Astrocyte (in vitro differentiated cells and primary cell): ENCODE data around the gene KIR3DL3. TPM values are rescaled to one million over a fixed set of nuclear protein-coding genes. Genes with fewer than 3 reads are reported as not detected.

ENCODE experiments used
- DNase-seq: peaks from one replicate; pipeline ENCODE4 v3.0.0-alpha.2; 2010; ENCODE audit warnings: low read depth
- FAIRE-seq: peaks from 2 replicates; lab custom pipeline; 2011; peaks lifted over from hg19 to GRCh38; lab: Jason Lieb, UNC
- H2AFZ ChIP-seq: 2 replicates; pipeline ENCODE4 v1.6.0; 2012; ENCODE audit warnings: low read depth, low read length, inconsistent platforms
- H3K27ac ChIP-seq: 2 replicates; pipeline ENCODE4 v1.5.1; 2011; ENCODE audit warnings: low read depth, low read length, inconsistent platforms
- H3K27me3 ChIP-seq: 2 replicates; pipeline ENCODE4 v1.6.0; 2011; ENCODE audit warnings: low read length, inconsistent platforms; ENCODE audit not compliant: insufficient read depth
- H3K36me3 ChIP-seq: 2 replicates; pipeline ENCODE4 v1.5.1; 2011; ENCODE audit warnings: low read length, inconsistent platforms; ENCODE audit not compliant: insufficient read depth
- H3K4me1 ChIP-seq: 2 replicates; pipeline ENCODE4 v1.5.1; 2011; ENCODE audit warnings: low read length, inconsistent platforms; ENCODE audit not compliant: insufficient read depth
- H3K4me2 ChIP-seq: 2 replicates; pipeline ENCODE4 v1.6.0; 2012; ENCODE audit warnings: low read length, inconsistent platforms
- H3K4me3 ChIP-seq: 2 replicates; pipeline ENCODE4 v1.5.1; 2011; ENCODE audit warnings: low read depth, mild to moderate bottlenecking, low read length, inconsistent platforms; ENCODE audit not compliant: insufficient read depth
- H3K79me2 ChIP-seq: 2 replicates; pipeline ENCODE4 v1.6.0; 2012; ENCODE audit warnings: mild to moderate bottlenecking, low read length, inconsistent platforms; ENCODE audit not compliant: insufficient read depth
- H3K9ac ChIP-seq: 2 replicates; pipeline ENCODE4 v1.6.0; 2012; ENCODE audit warnings: mild to moderate bottlenecking, low read length, inconsistent platforms
- H3K9me3 ChIP-seq: 2 replicates; pipeline ENCODE4 v1.5.1; 2012; ENCODE audit warnings: low read depth, mild to moderate bottlenecking, low read length, inconsistent platforms; ENCODE audit not compliant: insufficient read depth
- H4K20me1 ChIP-seq: 2 replicates; pipeline ENCODE4 v1.6.0; 2012; ENCODE audit warnings: low read length, inconsistent platforms; ENCODE audit not compliant: insufficient read depth
- H3K27ac Mint-ChIP-seq: one replicate; pipeline ENCODE4 v1.8.0; 2021; ENCODE audit warnings: mild to moderate bottlenecking, mixed read lengths; ENCODE audit not compliant: unreplicated experiment
- H3K27me3 Mint-ChIP-seq: one replicate; pipeline ENCODE4 v1.8.0; 2021; ENCODE audit warnings: low read depth, mixed read lengths; ENCODE audit not compliant: unreplicated experiment
- H3K36me3 Mint-ChIP-seq: one replicate; pipeline ENCODE4 v1.8.0; 2021; ENCODE audit warnings: low read depth, mixed read lengths; ENCODE audit not compliant: unreplicated experiment
- H3K4me1 Mint-ChIP-seq: one replicate; pipeline ENCODE4 v1.8.0; 2021; ENCODE audit warnings: low read depth, mixed read lengths; ENCODE audit not compliant: unreplicated experiment
- H3K4me3 Mint-ChIP-seq: one replicate; pipeline ENCODE4 v1.8.0; 2021; ENCODE audit warnings: mild to moderate bottlenecking, moderate library complexity, mixed read lengths; ENCODE audit not compliant: unreplicated experiment
- H3K9me3 Mint-ChIP-seq: one replicate; pipeline ENCODE4 v1.8.0; 2021; ENCODE audit warnings: mild to moderate bottlenecking, mixed read lengths; ENCODE audit not compliant: unreplicated experiment
- CTCF ChIP-seq: IDR thresholded peaks from 2 replicates; pipeline ENCODE4 v1.5.1; 2011; ENCODE audit warnings: low read depth, mild to moderate bottlenecking, inconsistent platforms, low read length, moderate library complexity; ENCODE audit not compliant: insufficient read depth
- EZH2 ChIP-seq: IDR thresholded peaks from 2 replicates; pipeline ENCODE4 v1.6.1; 2012; ENCODE audit warnings: mild to moderate bottlenecking, low read length, inconsistent platforms; ENCODE audit not compliant: insufficient read depth
- total RNA-seq: library from RNA; stranded (reverse); gene quantifications from 2 replicates; pipeline ENCODE4 v1.2.1, GENCODE V29; 2021

KIR3DL3 gene
- total RNA-seq, 1 donor from 2014 or later = not detected

GRCh38 chr19:54725321-54725720 is 1.1 kb downstream of the KIR3DL3 start:
- Histone ChIP-seq H4K20me1 (no peaks in the 10 kb centered on the region), H3K9ac (no peak overlapping the region), H3K27ac (no peak overlapping the region), H3K4me2 (no peak overlapping the region), H3K9me3 (peaks cover 3% of the 10 kb centered on the region), H2AFZ (no peak overlapping the region), H3K36me3 (no peaks in the 10 kb centered on the region), H3K4me1 (no peaks in the 10 kb centered on the region), H3K79me2 (no peaks in the 10 kb centered on the region), H3K4me3 (no peak overlapping the region), H3K27me3 (no peaks in the 10 kb centered on the region)
- no peak overlapping the region for H3K27ac Mint-ChIP-seq
- FAIRE-seq (no peak), DNase-seq (no peak)
- H3K36me3 Mint-ChIP-seq = no peaks in the 10 kb centered on the region
- H3K4me1 Mint-ChIP-seq = no peaks in the 10 kb centered on the region
- H3K4me3 Mint-ChIP-seq = no peak overlapping the region
- TF ChIP-seq EZH2 (no peak), CTCF (no peak)
- peaks cover 30% of the 10 kb centered on the region for H3K9me3 Mint-ChIP-seq
- no peaks in the 10 kb centered on the region for H3K27me3 Mint-ChIP-seq

DNA sequence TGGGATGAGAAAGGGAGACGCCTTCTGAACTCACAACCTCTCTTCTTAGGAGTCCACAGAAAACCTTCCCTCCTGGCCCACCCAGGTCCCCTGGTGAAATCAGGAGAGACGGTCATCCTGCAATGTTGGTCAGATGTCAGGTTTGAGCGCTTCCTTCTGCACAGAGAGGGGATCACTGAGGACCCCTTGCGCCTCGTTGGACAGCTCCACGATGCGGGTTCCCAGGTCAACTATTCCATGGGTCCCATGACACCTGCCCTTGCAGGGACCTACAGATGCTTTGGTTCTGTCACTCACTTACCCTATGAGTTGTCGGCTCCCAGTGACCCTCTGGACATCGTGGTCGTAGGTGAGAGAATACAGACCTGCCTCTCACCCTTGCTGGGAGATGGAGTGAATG is 3.3 kb downstream of the KIR3DL3 start:
- no peak overlapping the region for H2AFZ ChIP-seq
- H3K27ac Mint-ChIP-seq = no peak overlapping the region
- DNase-seq (no peak), FAIRE-seq (no peak)
- no peak overlapping the region for H3K27ac ChIP-seq
- H3K27me3 ChIP-seq = no peaks in the 10 kb centered on the region
- peaks cover 6% of the 10 kb centered on the region for H3K9me3 ChIP-seq
- H3K4me2 ChIP-seq = no peak overlapping the region
- H3K9me3 Mint-ChIP-seq = peaks cover 30% of the 10 kb centered on the region
- H3K79me2 ChIP-seq = no peaks in the 10 kb centered on the region
- no peak overlapping the region for H3K9ac ChIP-seq
- no peaks in the 10 kb centered on the region for H3K36me3 Mint-ChIP-seq
- H3K4me1 Mint-ChIP-seq = no peaks in the 10 kb centered on the region
- H3K4me3 ChIP-seq = no peak overlapping the region
- no peaks in the 10 kb centered on the region for H4K20me1 ChIP-seq
- H3K36me3 ChIP-seq = no peaks in the 10 kb centered on the region
- no peaks in the 10 kb centered on the region for H3K27me3 Mint-ChIP-seq
- no peak overlapping the region for H3K4me3 Mint-ChIP-seq
- H3K4me1 ChIP-seq = no peaks in the 10 kb centered on the region
- TF ChIP-seq CTCF = no peak
- no peak for TF ChIP-seq EZH2

DNA sequence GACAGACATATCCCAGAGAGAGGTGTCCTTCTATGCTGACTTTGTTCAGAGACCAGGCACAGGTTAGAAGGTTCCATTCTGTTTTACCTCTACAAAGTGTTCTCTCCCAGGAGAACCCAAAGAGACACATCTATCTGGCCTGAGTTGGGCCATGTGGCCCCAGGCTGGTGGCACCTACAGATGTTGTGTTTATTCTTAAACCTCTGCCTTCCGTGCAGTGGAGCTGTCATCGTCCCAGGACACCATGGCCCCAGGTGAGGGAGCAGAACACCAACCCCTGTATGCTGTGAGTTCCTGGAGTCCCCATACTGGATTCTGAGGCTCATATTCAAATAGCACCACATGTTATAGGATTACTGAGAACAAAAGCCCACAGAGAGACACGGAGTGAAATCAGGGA is 3.9 kb downstream of the KIR3DL3 start:
- peaks cover 6% of the 10 kb centered on the region for H3K9me3 ChIP-seq
- H3K4me1 ChIP-seq = no peaks in the 10 kb centered on the region
- TF ChIP-seq EZH2 (no peak), CTCF (no peak)
- Mint-ChIP-seq H3K4me3 (no peak overlapping the region), H3K27me3 (no peaks in the 10 kb centered on the region), H3K4me1 (no peaks in the 10 kb centered on the region), H3K9me3 (peaks cover 30% of the 10 kb centered on the region), H3K27ac (no peak overlapping the region), H3K36me3 (no peaks in the 10 kb centered on the region)
- H2AFZ ChIP-seq = no peak overlapping the region
- no peaks in the 10 kb centered on the region for H3K36me3 ChIP-seq
- FAIRE-seq (no peak), DNase-seq (no peak)
- H4K20me1 ChIP-seq = no peaks in the 10 kb centered on the region
- H3K27me3 ChIP-seq = no peaks in the 10 kb centered on the region
- no peak overlapping the region for H3K4me3 ChIP-seq
- no peaks in the 10 kb centered on the region for H3K79me2 ChIP-seq
- no peak overlapping the region for H3K27ac ChIP-seq
- H3K9ac ChIP-seq = no peak overlapping the region
- H3K4me2 ChIP-seq = no peak overlapping the region
